GM21717 (cell line): Measurements from ENCODE around the gene SYT8.

Source experiments
- ATAC-seq: cut with Tn5 transposase; IDR thresholded peaks from one replicate; pipeline ENCODE4 v1.9.1; 2021; ENCODE audit warnings: mild to moderate bottlenecking, moderate library complexity; ENCODE audit not compliant: unreplicated experiment

Gene SYT8

DNA sequence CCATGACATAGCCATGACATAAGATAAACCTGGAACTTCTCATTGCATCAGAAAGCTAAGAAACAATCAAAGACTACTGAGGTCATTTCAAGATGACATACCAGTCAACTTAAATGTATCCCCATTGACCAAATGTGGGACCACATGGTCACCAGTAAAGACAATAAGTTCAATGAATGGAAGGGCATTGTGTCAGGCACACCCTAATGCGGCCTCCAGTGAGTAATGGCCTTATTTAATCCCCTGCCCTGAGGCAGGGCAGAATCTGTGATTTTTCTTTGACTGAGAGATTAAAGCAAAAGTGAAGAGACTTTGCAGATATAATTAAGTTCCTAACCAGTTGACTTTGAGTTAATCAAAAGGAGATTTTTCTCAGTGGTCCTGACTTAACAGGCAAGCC lies 17.3 kb upstream of the SYT8 start:
- ATAC-seq, result no peak

DNA sequence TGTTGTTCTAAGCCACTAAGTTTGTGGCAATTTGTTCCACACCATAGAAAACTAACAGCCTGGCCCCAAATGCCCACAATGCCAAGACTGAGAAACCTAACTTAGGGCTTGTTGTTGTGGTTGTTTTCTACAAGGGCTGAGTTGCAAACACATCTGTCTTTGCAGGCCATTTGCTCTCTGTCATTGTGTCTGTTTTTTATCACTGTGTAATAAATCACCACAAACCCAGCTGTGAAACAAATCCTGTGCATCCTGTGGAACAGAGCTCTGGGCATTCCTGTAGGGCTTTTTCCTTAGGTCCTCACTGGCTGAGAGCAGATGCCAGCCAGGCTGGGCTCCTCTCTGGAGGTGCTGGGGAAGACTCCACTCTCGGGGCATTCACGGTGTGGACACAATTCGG lies 15.7 kb upstream of the SYT8 start:
- ATAC-seq, result no peak

DNA sequence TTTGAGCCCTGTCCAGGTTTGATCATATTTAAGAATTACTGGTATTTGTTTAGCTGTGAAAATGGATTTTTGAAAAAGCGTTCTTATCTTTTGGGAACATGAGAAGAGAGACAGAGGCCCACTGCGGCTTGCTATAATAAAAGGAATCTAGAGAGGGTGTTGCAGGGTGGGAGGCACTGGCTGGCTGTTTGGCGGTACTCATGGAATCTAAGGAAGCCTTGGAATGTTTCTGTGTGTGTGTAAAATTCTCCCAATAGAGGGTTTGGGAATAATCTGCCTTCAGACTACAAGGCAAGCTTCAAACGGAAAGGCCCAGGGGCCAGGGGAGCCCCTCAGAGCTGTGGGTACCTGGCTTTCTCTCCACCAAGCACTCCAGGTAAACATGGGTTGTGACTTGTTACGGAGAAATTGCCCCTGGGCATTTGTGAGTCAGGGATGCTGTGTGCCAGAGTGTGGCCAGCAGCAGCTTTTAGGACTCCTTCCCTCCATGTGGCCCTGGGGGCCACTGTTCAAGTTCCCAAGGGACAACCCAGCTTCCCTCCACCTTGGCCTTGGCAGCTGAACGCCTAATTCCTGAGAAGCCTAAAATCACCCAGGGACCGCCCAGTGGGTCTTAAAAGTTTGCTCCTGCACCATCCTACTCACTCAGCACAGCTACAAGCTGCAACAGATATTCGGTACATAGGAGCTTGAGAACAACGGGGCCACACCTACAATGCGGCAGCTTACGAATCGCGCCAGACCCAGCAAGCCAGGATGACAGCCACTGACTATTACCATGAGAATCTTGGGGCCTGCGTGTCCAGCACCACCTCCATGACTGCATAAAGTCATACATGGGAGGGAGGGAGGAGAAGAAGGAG lies 14.1 kb upstream of the SYT8 start:
- ATAC-seq, result no peak

DNA sequence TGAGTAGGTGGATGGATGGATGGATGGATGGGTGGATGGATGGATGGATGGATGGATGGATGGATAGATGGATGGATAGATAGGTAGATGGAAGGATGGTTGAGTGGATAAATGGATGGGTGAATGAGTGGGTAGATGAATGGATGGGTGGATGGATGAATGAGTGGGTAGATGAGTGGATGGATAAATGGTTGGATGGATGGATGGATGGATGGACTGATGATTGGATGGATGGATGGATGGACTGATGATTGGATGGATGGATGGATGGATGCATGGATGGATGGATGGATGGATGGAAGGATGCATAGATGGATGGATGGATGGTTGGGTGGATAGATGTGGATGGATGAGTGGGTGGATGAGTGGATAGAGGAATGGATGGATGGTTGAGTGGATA lies 13.2 kb upstream of the SYT8 start:
- no peak for ATAC-seq

DNA sequence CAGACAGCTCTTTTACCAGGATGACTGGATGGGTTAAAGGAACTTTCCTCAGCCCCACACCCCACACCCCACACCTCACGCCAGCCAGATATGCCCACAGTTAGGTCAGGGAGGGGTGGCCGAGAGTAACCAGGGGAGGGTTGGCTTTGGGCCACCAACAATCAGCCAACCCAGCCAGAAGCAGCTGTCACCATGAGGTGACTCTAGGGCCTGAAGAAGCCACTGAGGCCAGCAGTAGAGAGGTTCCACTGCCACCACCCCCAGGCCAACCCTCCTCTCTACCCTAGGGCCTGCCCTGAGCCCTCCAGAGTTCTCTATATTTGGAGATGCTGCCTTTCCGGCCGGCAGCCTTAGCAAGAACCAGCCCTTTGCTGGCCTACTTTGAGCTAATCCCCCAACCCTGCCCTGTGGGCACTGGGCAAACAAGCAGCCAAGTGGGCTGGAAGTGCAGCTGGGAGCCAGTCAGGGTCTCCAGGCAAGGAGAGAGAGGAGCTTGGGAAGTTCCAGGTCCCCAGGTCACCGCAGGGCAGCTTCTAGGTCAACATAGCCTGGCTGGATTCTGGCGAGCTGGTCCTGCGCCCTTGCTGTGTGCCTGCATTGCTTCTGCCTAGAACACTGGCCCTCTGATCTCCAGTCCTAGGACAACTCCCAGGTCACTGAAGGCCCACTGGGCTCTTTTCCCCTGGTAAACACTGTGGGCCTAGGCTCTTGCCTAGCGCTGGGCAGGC lies 12.0 kb upstream of the SYT8 start:
- ATAC-seq, result no peak

DNA sequence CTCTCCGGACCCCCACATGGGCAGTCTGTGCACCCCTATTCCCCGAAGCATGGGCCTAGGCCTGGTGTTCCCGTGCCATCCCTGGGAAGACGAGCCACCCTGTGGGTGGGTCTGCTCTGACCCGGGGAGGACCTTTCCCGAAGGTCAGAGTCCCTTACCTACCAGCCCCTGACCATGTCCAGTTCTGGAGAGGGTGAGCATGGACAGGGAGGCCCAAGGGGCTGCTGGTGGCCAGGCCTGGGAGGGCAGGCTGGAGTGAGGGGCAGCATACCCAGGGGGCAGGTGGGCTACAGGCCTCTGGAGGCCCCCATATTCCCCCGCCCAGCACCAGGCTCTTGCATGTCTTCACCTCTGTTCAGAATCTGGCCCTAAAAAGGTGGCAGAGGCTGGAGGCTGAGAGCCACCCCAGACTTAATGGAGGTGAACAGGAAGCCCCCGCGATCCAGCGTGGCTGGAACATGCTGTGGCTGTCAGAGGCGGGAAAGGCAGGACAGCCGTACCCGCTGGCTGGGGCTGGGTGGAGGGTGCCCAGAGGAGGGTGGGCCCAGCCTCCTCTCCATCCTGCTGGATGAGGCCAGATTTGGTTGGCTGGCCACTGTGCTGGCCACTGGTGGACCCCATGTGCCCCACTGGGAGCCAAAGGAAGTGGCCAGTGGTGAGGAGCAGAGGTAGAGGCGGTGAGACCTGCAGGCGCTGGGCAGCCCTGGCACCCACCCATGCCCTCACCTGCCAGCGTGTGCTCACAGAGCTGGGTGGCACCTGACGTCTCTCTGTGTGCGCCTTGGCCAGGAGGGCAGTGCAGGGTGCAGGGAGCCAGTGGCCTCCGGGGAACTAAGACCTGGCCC lies 11.2 kb upstream of the SYT8 start:
- ATAC-seq, result no peak

DNA sequence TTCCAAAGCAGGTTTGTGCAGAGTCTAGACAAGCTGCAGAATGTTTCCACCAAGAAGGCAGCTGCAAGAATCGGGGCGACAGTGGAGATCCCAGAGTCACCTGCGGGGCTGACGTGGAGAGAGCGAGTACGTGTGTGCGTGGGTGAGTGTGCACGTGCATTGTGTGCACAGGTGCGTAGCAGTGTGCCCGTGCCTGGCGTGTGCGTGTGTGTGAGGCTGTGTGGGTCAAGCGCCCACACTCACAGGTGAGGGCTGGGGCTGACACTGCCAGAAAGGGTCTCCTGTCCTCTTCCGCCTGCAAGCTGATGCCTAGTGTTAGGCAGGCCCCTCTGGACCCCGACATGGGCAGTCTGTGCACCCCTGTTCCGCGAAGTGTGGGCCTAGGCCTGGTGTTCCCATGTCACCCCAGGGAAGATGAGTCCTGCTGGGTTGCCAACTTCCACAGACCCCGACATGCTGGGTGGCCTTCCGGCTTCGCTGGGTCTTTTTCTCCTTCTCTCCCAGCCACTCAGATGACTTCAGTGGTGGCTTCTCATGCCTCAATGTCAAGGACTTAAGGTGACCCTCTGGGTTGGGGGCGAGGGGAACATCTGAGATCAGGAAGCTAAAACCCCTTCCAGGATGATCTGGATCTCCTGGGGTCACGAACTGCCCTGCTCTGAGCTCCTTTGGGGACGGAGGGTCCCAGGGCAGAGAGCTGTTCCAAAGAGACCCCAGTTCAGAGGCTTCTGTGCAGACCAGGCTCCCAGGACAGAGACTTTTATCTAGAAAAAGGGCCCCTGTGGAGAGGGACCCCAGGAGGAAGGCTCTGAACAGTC lies 10.4 kb upstream of the SYT8 start:
- no peak for ATAC-seq

DNA sequence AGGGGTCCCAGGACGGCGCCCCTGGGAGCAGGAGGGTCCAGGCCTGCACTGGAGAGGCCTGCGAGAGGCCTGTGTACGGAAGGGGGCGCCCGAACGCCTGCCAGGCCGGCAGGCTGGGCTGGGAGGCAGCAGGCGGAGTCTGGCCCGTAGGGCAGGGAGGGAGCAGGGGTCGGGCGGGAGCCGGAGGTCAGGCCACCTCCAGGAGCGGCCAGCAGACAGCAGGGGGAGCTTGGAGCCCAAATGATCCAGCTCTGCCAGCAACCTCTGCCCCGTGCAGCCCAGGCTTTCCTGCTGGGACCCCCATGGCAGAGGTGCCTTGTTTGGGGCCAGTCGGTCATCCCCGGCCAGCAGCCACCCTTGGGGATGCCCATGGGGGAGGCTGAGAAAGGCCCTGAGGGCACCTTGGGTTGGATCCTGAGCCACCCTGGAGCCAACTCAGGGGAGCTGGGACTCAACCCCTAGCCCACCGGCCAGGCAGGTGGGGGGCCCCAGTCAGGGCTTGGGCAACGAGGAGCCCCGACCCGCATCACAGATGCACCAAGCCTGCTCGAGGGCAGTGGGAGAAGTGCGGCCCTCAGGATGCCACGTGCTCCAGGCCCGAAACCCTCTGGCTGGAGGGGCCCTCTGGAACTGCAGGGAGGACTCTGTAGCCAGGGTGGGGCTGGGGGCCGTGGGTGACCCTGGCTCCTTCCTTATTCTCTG lies 9.6 kb upstream of the SYT8 start:
- no peak for ATAC-seq

DNA sequence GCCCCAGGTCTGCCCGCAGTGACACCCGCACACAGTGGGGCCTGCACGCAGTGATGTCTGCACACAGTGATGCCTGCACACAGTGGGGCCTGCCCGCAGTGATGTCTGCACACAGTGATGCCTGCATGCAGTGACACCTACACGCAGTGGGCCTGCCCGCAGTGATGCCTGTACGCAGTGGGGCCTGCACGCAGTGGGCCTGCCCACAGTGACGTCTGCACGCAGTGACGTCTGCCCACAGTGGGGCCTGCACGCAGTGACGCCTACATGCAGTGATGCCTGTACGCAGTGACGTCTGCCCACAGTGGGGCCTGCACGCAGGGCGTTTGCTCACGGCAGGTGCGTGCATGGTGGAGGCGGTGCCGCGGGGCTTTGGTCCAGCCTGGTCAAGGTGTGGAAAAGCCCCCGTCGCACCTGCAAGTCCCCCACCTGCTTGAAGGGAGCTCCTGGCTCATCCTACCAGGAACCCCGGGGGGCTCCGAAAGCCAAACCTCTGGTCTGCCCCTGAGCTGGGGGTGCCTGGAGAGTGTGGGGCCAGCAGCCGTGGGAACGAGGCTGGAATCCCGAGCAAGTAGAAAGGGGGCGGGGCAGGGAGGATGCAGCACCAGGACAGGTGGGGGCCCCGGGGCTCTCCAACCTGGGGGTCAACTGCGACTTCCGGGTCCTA lies 8.9 kb upstream of the SYT8 start:
- no peak for ATAC-seq

DNA sequence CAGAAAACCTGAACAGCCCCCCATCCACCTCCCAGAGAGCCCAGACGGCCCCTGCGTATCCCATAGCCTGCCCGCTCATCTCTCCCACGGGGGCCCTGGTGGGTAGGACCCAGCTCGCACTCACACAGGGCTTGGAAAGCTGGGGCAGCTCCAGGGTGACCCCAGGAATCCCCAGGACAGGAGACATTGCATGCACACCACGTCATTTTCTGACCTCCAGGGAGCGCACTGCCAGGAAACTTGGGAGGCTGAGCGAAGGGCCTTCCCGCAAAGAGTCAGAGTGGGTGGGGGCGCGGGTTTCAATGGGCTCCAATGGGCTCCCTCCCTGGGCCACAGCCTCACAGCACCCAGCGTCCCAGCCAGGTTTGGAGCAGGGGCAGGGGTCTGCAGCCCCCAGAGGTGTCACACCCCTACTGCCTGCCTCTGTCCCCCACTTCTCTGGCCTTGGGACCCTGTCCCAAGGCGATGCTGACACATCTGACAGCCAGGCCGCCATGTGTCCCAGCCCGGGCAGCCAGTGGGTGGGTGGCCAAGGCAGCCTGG lies 8.2 kb upstream of the SYT8 start:
- no peak for ATAC-seq

DNA sequence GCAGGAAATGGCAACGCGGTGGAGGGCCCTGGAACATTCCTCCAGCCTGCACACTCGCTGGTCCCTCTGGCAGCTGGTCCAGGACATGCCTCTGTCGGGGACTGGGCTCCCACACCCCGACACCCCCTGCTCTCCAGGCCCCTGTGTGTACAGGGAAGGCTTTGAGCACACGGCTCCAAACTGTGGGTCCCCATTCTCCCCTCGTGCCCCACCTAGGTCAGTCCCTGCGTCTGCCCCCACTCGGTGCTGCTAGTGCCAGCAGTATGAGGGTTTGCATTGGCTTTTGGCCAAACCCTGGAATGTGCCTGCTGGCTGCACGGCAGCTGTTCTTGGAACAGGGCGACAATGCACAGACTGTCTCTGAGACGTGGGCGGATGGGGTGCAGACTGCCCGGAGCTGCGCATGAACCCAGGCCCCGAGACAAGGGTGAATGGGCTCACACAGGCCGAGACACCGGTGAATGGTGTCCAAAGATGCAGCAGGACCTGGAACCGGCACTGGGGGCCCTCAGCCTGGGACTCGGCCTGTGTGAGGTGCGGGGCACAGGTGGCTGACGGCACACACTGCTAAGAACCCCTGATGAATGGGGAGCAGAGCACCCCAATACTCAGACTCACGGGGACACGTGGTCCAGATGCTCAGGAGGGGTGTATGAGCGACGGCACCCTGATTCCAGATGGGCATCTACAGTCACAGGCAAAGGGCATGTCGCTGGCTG lies 7.5 kb upstream of the SYT8 start:
- ATAC-seq, result no peak

DNA sequence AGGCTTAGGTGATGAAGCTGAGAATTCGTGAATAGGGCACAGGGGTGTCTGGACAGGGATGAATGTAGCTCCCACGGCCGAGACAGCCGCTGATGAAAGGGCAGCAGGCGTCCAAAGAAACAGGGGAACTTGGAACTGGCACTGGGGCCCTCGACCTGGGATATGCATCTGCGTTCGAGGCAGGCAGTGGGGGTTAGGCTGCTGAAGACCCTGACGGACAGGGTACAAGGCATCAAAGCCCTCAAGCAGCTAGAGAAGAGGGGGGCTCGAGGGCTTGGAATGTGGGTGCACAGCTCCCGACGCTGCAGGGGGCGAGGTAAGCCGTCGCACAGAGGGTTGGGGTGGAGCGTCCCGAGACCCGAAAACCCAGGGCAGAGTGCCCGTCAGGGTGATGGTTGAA lies 6.9 kb upstream of the SYT8 start:
- ATAC-seq, result no peak

DNA sequence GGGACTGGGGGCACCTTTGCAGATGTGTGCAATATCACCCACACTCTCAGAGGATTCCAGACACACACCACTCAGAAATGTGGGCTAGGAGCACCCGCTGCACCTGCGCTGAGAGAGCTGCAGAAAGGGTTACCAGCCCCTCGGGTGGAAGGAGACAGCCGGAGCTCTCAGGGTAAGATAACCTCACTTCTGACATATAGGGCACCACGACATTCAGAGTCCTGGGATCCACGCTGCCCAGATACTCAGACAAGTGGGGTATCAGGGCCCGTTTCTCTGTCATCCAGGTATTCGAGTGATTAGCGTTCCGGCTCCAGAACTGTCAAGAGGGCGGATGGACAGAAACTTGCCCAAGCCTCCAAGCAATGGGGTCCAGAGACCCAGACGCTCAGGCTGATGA lies 6.2 kb upstream of the SYT8 start:
- no peak for ATAC-seq

DNA sequence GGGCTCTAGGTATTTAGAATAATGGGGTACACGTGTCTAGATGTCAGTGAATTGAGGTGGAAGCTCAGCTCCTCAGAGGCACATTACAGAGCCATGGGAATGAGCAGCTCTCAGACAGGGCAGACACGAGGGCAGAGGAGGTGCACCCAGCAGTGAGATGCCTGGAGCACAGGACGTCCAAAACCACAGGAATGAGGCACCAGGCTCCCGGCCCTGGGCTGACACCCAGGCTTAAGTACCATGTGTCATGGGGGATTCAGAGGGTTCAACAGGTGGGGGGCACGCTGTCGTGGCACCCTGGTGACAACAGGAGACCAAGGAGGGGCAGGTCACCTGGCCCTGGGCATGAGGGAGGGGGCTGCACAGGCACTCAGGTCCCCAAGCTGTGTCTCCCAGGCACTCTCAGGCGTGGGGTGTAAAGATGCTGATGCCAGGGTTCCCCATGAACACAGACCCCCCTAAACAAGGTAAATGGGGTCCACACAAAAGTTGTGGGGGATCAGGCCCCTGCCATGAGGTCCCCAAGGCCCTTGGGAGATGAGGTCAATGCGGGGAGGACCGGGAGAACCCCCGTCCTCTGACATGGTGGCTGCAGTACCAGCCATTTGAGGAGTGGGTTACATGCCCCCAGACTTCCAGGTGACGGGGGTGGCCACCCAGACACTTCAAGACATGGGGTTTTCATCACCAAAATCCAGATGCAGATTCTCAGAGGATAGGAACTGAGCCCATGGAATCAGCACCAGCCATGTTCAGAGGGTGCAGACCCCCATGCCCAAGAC lies 5.6 kb upstream of the SYT8 start:
- no peak for ATAC-seq

DNA sequence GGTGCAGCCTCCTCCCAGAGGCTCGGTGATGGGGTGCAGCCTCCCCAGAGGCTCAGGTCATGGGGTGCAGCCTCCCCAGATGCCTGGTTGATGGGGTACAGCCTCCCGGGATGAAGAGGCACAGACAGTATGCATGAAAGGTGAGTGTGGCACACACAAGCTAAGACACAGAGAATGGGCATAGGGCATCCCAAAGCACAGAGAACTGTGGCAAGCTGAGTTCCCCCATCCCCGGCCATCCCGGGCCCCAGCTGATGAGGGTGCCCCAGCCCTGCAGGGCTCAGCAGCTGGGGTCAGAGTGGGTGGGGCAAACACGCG lies 4.8 kb upstream of the SYT8 start:
- no peak for ATAC-seq

DNA sequence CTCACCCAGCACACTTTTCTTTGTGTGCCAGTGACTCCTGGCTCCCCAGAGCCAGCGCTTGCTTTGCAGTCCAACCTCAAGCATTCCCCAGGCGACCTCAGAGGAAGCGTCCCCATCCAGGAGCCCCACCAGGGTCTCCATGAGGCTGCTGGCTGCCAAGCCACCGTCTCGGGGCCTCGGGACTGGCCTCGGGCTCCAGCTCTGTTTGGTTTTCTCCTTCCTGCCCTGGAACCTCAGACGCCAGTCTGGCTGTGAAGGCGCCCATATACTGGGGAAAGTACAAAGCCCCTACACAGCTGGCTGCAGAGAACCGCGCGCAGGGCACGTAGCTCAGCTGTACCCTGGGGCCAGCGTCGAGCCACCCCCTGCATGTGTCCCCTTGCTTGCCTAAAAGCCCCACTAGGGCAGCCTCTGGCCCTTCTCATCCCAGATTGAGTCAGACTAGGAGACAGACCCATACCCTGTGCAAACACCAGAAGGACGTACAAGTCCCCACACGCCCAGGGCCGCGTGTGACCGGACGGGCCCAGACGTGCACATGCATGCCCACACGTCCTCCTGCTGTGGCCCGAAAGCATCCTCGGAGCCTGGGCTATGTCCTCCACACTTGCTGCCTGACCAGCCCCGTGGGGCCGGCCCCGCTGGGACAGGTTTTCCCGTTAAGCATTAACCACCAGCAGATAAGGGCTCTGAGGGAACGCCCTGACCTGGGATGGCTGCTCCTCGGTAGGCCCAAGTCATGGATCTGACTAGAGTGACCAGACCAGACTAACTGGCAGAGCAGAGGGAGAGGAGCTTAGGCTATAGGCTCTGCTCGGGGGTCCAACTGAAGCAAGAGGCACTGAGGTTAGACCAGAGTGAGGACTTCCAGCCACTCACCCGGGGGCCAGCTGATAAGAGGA lies 4.2 kb upstream of the SYT8 start:
- ATAC-seq, result no peak
